GM12878 (cell line): ENCODE data around the gene SLX4IP. TPM values are rescaled to one million over a fixed set of nuclear protein-coding genes. Genes with fewer than 3 reads are reported as not detected.
A peak's percentile ranks its signal among the peaks of the same experiment; 100 is the strongest.

Source experiments
- ASH2L ChIP-seq: fragments of 300-600, 200-600 bp; sonication (generic); IDR thresholded peaks from 2 replicates; pipeline ENCODE4 v1.6.1; 2017; ENCODE audit warnings: low read depth, mild to moderate bottlenecking, borderline replicate concordance
- BCL11A ChIP-seq: IDR thresholded peaks from 2 replicates; pipeline ENCODE4 v1.6.1; 2011; ENCODE audit warnings: low read depth, low read length
- BRCA1 ChIP-seq: IDR thresholded peaks from 2 replicates; pipeline ENCODE4 v1.6.1; 2011; ENCODE audit warnings: low read depth, low read length, improper control_type of control experiment
- CBX3 ChIP-seq: fragments of 200-600 bp; sonication (generic); IDR thresholded peaks from 2 replicates; pipeline ENCODE4 v1.6.1; 2016; ENCODE audit warnings: low read depth, borderline replicate concordance
- CEBPB ChIP-seq, 2 experiments: fragments of 150-350 bp in 1 of 2; IDR thresholded peaks; 2 replicates each; pipeline ENCODE4 v1.6.1; 2012 to 2014; ENCODE audit warnings: low read depth in 2 of 2, low read length in 2 of 2, borderline replicate concordance in 1 of 2, inconsistent platforms in 1 of 2
- CREM ChIP-seq: IDR thresholded peaks from 2 replicates; pipeline ENCODE4 v1.6.1; 2014; ENCODE audit warnings: antibody characterized with exemption, low read depth
- ESRRA ChIP-seq: IDR thresholded peaks from 2 replicates; pipeline ENCODE4 v1.6.1; 2012; ENCODE audit warnings: mild to moderate bottlenecking, low read length, improper control_type of control experiment
- FOS ChIP-seq: IDR thresholded peaks from 3 replicates; pipeline ENCODE4 v1.6.1; 2011; ENCODE audit warnings: borderline replicate concordance; ENCODE audit not compliant: insufficient read length; ENCODE audit errors: extremely low read depth
- GABPA ChIP-seq: IDR thresholded peaks from 2 replicates; pipeline ENCODE4 v1.6.1; 2014; ENCODE audit warnings: antibody characterized with exemption, low read depth, mild to moderate bottlenecking, inconsistent platforms
- GATAD2B ChIP-seq: fragments of 450-650 bp; conservative IDR thresholded peaks from 2 replicates; pipeline ENCODE4 v1.6.1; 2017; ENCODE audit warnings: low read depth, mild to moderate bottlenecking, moderate library complexity
- JUND ChIP-seq: IDR thresholded peaks from 2 replicates; pipeline ENCODE4 v1.6.1; 2012; ENCODE audit warnings: low read depth, mild to moderate bottlenecking, low read length, improper control_type of control experiment, moderate library complexity
- KDM1A ChIP-seq: fragments of 200-600 bp; sonication (generic); IDR thresholded peaks from 2 replicates; pipeline ENCODE4 v1.6.1; 2016; ENCODE audit warnings: borderline replicate concordance
- LARP7 ChIP-seq: fragments of 450-650 bp; IDR thresholded peaks from 2 replicates; pipeline ENCODE4 v1.6.1; 2017; ENCODE audit warnings: mild to moderate bottlenecking
- MXI1 ChIP-seq: fragments of 150-350 bp; IDR thresholded peaks from 2 replicates; pipeline ENCODE4 v1.6.1; 2011; ENCODE audit warnings: low read depth, mild to moderate bottlenecking, inconsistent platforms, low read length, improper control_type of control experiment
- NFIC ChIP-seq: IDR thresholded peaks from 2 replicates; pipeline ENCODE4 v1.6.1; 2012; ENCODE audit warnings: low read depth, mild to moderate bottlenecking, inconsistent platforms, low read length, moderate library complexity
- NFYB ChIP-seq: IDR thresholded peaks from 2 replicates; pipeline ENCODE4 v1.6.1; 2011; ENCODE audit warnings: low read depth, mild to moderate bottlenecking, low read length, improper control_type of control experiment, moderate library complexity; ENCODE audit not compliant: insufficient read depth
- NRF1 ChIP-seq: conservative IDR thresholded peaks from 2 replicates; pipeline ENCODE4 v1.6.1; 2011; ENCODE audit warnings: mild to moderate bottlenecking, low read depth, low read length, improper control_type of control experiment
- RBBP5 ChIP-seq: fragments of 200-600 bp; sonication (generic); conservative IDR thresholded peaks from 2 replicates; pipeline ENCODE4 v1.6.1; 2016
- RELB ChIP-seq: fragments of 450-650 bp; IDR thresholded peaks from 2 replicates; pipeline ENCODE4 v1.6.1; 2017; ENCODE audit warnings: low read depth, mild to moderate bottlenecking, moderate library complexity
- RUNX3 ChIP-seq: IDR thresholded peaks from 2 replicates; pipeline ENCODE4 v1.6.1; 2012; ENCODE audit warnings: low read length, inconsistent platforms
- SMAD5 ChIP-seq: IDR thresholded peaks from 2 replicates; pipeline ENCODE4 v1.6.1; 2016; ENCODE audit warnings: antibody characterized with exemption, low read depth
- STAT3 ChIP-seq: IDR thresholded peaks from 2 replicates; pipeline ENCODE4 v1.6.1; 2011; ENCODE audit warnings: low read depth, low read length, improper control_type of control experiment
- TCF12 ChIP-seq: IDR thresholded peaks from 2 replicates; pipeline ENCODE4 v1.6.1; 2011; ENCODE audit warnings: low read depth, mild to moderate bottlenecking, low read length
- ZBTB33 ChIP-seq: fragments of 450-650 bp; IDR thresholded peaks from 2 replicates; pipeline ENCODE4 v1.6.1; 2017; ENCODE audit warnings: mild to moderate bottlenecking
- ZNF217 ChIP-seq: fragments of 450-650 bp; IDR thresholded peaks from 2 replicates; pipeline ENCODE4 v1.6.1; 2017; ENCODE audit warnings: antibody characterized with exemption, mild to moderate bottlenecking
- ZNF24 ChIP-seq: fragments of 450-650 bp; IDR thresholded peaks from 2 replicates; pipeline ENCODE4 v1.6.1; 2017; ENCODE audit warnings: antibody characterized with exemption, mild to moderate bottlenecking
- ZNF274 ChIP-seq: IDR thresholded peaks from one replicate; pipeline ENCODE4 v1.8.0; 2011; ENCODE audit not compliant: insufficient read length, insufficient read depth
- ZZZ3 ChIP-seq: IDR thresholded peaks from 2 replicates; pipeline ENCODE4 v1.6.1; 2011; ENCODE audit warnings: low read depth; ENCODE audit not compliant: control insufficient read depth, insufficient read length
- polyA plus RNA-seq, 11 experiments: library from polyadenylated mRNA; depleted of rRNA in 4 of 11; unstranded in 6 of 11; stranded (reverse) in 5 of 11; fragments of >200 nt; fragmentation: Nextera tagmentation in 4 of 11; fragmentation: Illumina TruSeq in 1 of 11; extraction: Ambion mirVana in 4 of 11; extraction: Trizol in 1 of 11; gene quantifications; 1 replicate in 1 of 11; 2 replicates in 10 of 11; pipeline versions ENCODE4 v1.2.1 to v1.2.3, GENCODE V29; 2011 to 2016; ENCODE audit warnings: inconsistent platforms in 2 of 11, missing spikeins in 2 of 11, low read depth in 1 of 11
- total RNA-seq, 4 experiments: library from RNA; depleted of rRNA in 3 of 4; stranded (reverse); fragments of >200 nt in 3 of 4; fragmentation: Illumina TruSeq in 1 of 4; extraction: Trizol in 1 of 4; gene quantifications; 2 replicates each; pipeline versions ENCODE4 v1.2.1 to v1.2.3, GENCODE V29; 2013 to 2021
- TF ChIP-seq, protein P1 (sequence below): fragments of 450-650 bp; conservative IDR thresholded peaks from 2 replicates; pipeline ENCODE4 v1.6.1; 2017; ENCODE audit warnings: mild to moderate bottlenecking, moderate library complexity

The SLX4IP gene
- total and polyA plus RNA-seq, 10 of the 15 experiments (the other 5 are each of a cell fraction or from before 2014, with no cell fraction given), result 2.2 to 11.0 (median 6.3) TPM

DNA sequence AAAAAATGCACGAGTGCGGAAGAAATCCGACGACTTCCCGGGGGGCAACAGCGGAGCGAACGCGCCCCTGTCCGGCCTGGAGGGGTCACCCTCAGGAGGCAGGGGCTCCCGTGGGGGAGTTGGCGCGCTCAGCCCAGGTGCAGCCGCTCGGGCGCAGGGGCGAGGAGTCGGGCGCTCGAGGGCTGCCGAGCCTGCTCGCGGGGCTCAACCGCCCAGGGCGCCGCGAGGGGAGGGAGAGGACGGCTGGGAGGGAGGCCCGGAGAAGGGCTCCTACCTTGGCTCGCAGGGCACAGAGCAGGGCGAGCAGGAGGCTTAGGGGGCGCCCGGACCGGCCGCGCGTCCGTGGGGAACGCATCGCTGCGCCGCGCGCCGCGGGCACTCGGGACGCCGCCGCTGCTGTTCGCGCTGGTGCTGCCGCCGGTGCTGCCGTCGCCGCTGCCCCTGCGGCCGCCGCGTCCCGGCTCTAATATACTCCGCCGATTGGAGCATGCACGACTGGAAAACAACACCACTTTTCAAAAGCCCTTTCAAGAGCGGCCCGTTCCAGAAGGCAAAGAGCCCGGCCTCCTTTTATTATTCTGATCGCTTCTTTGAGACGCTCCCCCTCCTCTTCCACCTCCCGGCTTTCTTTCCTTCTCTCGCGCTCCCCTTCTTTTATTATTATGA, 238.2 kb downstream of the SLX4IP start (continued):
- no peak for TF ChIP-seq RELB
- TF ChIP-seq JUND, result no peak
- no peak for TF ChIP-seq FOS
- TF ChIP-seq RUNX3, result no peak
- TF ChIP-seq, protein P1, sequence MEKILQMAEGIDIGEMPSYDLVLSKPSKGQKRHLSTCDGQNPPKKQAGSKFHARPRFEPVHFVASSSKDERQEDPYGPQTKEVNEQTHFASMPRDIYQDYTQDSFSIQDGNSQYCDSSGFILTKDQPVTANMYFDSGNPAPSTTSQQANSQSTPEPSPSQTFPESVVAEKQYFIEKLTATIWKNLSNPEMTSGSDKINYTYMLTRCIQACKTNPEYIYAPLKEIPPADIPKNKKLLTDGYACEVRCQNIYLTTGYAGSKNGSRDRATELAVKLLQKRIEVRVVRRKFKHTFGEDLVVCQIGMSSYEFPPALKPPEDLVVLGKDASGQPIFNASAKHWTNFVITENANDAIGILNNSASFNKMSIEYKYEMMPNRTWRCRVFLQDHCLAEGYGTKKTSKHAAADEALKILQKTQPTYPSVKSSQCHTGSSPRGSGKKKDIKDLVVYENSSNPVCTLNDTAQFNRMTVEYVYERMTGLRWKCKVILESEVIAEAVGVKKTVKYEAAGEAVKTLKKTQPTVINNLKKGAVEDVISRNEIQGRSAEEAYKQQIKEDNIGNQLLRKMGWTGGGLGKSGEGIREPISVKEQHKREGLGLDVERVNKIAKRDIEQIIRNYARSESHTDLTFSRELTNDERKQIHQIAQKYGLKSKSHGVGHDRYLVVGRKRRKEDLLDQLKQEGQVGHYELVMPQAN, result 0 out of 2 replicates have a peak, but pooled peaks have one; percentile 31
- no peak for TF ChIP-seq CBX3
- no peak for TF ChIP-seq ZNF24
- TF ChIP-seq ZZZ3, result no peak
- no peak for TF ChIP-seq ZBTB33
- peak; percentile 33 for TF ChIP-seq GATAD2B
- no peak for TF ChIP-seq NFYB
- TF ChIP-seq ESRRA, result no peak
- no peak for TF ChIP-seq NRF1
- TF ChIP-seq ZNF217, result no peak
- no peak for TF ChIP-seq NFIC
- no peak for TF ChIP-seq ZNF274
- no peak for TF ChIP-seq ASH2L
- TF ChIP-seq LARP7, result peak; percentile 68; the same call in 1 of the 2 replicates
- 0 out of 2 replicates have a peak, but pooled peaks have one; percentile 26 for TF ChIP-seq MXI1
- TF ChIP-seq CEBPB (IDR thresholded peaks at IDR 0.05; ENCODE audit: borderline replicate concordance in 1 of 2, low read depth in 2 of 2, low read length in 2 of 2), result no peak
- TF ChIP-seq BCL11A, result no peak
- no peak for TF ChIP-seq SMAD5
- no peak for TF ChIP-seq GABPA
- no peak for TF ChIP-seq RBBP5
- TF ChIP-seq BRCA1, result no peak
- no peak for TF ChIP-seq STAT3
- TF ChIP-seq TCF12, result no peak
- no peak for TF ChIP-seq KDM1A
- no peak for TF ChIP-seq CREM
